Esophagus muscularis mucosa (tissue), 3 donors: ENCODE measurements around the gene RIT1.

Experiments used
- EP300 ChIP-seq: sonication (generic); formaldehyde crosslinking; IDR thresholded peaks from one replicate; pipeline ENCODE4 v1.6.1; 2017; ENCODE audit warnings: antibody characterized with exemption
- TF ChIP-seq, protein P1 (sequence below), 3 experiments: fragments of 200-600 bp in 2 of 3; fragments of 450-650 bp in 1 of 3; sonication (generic) in 2 of 3; IDR thresholded peaks; one replicate each; pipeline ENCODE4 v1.5.1; 2017 to 2019; ENCODE audit warnings: antibody characterized with exemption in 3 of 3, mild to moderate bottlenecking in 2 of 3, moderate library complexity in 1 of 3

DNA sequence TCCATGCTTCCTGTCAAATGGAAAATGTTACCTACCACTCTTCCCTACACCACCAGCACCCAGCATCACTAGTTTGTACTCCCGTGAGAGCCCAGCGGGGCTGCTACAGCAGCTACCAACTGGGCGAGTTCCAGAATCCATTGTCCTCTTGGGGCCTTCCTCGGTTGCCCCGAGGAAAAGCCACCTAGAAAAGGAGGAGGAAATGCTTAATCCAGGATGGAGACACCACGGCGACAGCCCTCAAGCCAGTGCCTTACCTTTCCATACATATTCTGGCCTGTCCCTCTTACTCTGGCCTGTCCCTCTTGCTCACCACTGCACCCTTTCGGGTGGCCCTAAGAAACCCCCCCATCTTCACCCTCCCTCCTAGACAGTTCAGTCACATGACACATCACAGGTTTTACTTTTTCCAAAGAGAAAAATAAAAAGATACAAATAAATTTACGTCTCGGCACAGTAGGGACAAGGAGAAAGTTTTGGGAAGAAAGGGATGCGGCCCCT is 478 bp downstream of the RIT1 start:
- TF ChIP-seq, protein P1, sequence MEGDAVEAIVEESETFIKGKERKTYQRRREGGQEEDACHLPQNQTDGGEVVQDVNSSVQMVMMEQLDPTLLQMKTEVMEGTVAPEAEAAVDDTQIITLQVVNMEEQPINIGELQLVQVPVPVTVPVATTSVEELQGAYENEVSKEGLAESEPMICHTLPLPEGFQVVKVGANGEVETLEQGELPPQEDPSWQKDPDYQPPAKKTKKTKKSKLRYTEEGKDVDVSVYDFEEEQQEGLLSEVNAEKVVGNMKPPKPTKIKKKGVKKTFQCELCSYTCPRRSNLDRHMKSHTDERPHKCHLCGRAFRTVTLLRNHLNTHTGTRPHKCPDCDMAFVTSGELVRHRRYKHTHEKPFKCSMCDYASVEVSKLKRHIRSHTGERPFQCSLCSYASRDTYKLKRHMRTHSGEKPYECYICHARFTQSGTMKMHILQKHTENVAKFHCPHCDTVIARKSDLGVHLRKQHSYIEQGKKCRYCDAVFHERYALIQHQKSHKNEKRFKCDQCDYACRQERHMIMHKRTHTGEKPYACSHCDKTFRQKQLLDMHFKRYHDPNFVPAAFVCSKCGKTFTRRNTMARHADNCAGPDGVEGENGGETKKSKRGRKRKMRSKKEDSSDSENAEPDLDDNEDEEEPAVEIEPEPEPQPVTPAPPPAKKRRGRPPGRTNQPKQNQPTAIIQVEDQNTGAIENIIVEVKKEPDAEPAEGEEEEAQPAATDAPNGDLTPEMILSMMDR (IDR thresholded peaks at IDR 0.05) = no peak
- TF ChIP-seq EP300 = no peak
